ENCODE data around the gene AKR1C2. TPM values are rescaled to one million over a fixed set of nuclear protein-coding genes. Genes with fewer than 3 reads are reported as not detected.

The AKR1C2 gene
- total RNA-seq, 3 donors from 2014 or later (not counting 1 experiment from before 2014, with no cell fraction given), result not detected

- 76% methylated on average over 4 of the region's 4 CpGs for WGBS (ENCODE audit: insufficient coverage)
- Histone ChIP-seq H3K27ac (ENCODE audit: low read length) (no peak overlapping the region), H3K9me3 (ENCODE audit: control insufficient read depth, insufficient read depth, low read length) (no peaks in the 10 kb centered on the region), H3K4me3 (ENCODE audit: low read length) (no peak overlapping the region), H3K27me3 (ENCODE audit: control insufficient read depth, insufficient read depth, low read length) (no peaks in the 10 kb centered on the region), H3K4me1 (ENCODE audit: control insufficient read depth, insufficient read depth, low read length) (no peaks in the 10 kb centered on the region), H3K36me3 (ENCODE audit: control insufficient read depth, insufficient read depth, low read length) (no peaks in the 10 kb centered on the region)
- ATAC-seq (no peak), DNase-seq (no peak)
- no peaks in the 10 kb centered on the region for H3K36me3 Mint-ChIP-seq
- H3K27ac Mint-ChIP-seq, result no peak overlapping the region
- no peaks in the 10 kb centered on the region for H3K9me3 Mint-ChIP-seq
- TF ChIP-seq CTCF (IDR thresholded peaks at IDR 0.05), result no peak
- H3K4me1 Mint-ChIP-seq, result peaks cover 9 to 12% of the 10 kb centered on the region in 2 donors
- H3K4me3 Mint-ChIP-seq, result no peak overlapping the region
- H3K27me3 Mint-ChIP-seq (ENCODE audit: low read depth in 2 of 2), result no peaks in the 10 kb centered on the region
- intact Hi-C loops (cut with micrococcal nuclease), result no loop called here
Measured at GRCh38 chr10:5042922-5043321, 39.3 kb upstream of the AKR1C2 start.

DNA sequence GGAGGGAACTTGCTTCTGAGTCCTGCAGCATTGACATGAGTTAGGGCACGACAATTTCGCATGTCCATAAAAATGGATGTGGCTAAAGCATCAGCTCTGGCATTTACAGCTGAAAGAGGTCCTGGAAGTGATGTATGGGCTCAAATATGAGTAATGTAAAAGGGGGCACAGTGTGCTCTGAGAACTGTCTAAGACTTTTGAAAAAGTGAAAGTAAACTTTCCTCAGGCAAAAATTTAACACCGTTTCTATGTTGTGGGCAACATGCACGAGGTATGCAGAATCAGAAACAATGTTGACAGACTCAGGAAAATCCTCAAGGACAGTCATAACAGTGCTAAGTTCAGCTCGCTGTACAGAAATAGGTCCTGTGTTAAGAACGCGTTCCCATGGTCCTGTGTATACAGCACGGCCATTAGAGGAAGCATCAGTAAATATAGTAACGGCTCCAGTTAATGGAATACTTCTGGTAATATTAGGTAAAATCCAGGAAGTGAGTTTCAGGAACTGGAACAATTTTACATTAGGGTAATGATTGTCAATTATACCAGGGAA is 37.9 kb upstream of the AKR1C2 start:
- Histone ChIP-seq H3K4me3 (ENCODE audit: low read length) (no peak overlapping the region), H3K36me3 (ENCODE audit: control insufficient read depth, insufficient read depth, low read length) (no peaks in the 10 kb centered on the region), H3K4me1 (ENCODE audit: control insufficient read depth, insufficient read depth, low read length) (no peaks in the 10 kb centered on the region), H3K9me3 (ENCODE audit: control insufficient read depth, insufficient read depth, low read length) (no peaks in the 10 kb centered on the region), H3K27ac (ENCODE audit: low read length) (no peak overlapping the region), H3K27me3 (ENCODE audit: control insufficient read depth, insufficient read depth, low read length) (no peaks in the 10 kb centered on the region)
- WGBS (ENCODE audit: insufficient coverage), result 83% methylated on average over 9 of the region's 9 CpGs
- TF ChIP-seq CTCF (IDR thresholded peaks at IDR 0.05), result no peak
- H3K4me1 Mint-ChIP-seq, result peaks cover 9 to 12% of the 10 kb centered on the region in 2 donors
- intact Hi-C loops (cut with micrococcal nuclease), result no loop called here
- DNase-seq, result no peak
- H3K27ac Mint-ChIP-seq, result no peak overlapping the region
- peak overlapping the region; percentile 29 for H3K4me3 Mint-ChIP-seq
- peaks cover 2 to 7% of the 10 kb centered on the region in 2 donors for H3K27me3 Mint-ChIP-seq (ENCODE audit: low read depth in 2 of 2)
- no peaks in the 10 kb centered on the region for H3K36me3 Mint-ChIP-seq
- H3K9me3 Mint-ChIP-seq, result no peaks in the 10 kb centered on the region
- no peak for ATAC-seq

DNA sequence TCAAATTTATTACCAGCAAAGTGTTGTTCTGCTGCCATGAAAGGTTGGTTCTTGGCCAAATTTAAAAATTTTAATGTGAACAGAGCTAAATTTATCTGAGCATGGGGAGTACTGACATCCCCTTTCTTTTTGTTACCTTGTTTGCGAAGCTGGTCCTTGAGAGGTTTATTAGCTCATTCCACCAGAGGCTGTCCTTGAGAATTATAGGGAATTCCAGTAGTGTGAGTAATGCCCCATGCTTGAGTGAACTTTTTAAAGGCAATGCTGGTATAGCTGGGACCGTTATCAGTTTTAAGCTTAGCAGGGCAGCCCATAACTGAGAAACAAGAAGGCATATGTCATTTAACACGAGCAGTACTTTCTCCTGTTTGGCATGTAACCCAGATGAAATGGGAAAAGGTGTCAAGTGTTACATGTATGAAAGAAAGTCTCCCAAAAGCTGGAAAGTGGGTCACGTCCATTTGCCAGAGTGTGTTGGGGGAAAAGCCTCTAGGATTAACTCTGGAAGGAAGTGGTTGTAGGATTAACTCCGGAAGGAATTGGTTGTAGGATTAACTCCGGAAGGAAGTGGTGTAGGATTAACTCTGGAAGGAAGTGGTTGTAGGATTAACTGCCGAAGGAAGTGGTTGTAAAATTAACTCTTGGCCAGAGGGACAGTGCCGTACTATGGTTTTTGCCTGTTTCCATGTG is 37.3 kb upstream of the AKR1C2 start:
- peak overlapping the region; percentile 29 for H3K4me3 Mint-ChIP-seq
- H3K36me3 Mint-ChIP-seq, result no peaks in the 10 kb centered on the region
- Histone ChIP-seq H3K36me3 (ENCODE audit: control insufficient read depth, insufficient read depth, low read length) (no peaks in the 10 kb centered on the region), H3K9me3 (ENCODE audit: control insufficient read depth, insufficient read depth, low read length) (no peaks in the 10 kb centered on the region), H3K27ac (ENCODE audit: low read length) (no peak overlapping the region), H3K4me3 (ENCODE audit: low read length) (no peak overlapping the region), H3K4me1 (ENCODE audit: control insufficient read depth, insufficient read depth, low read length) (no peaks in the 10 kb centered on the region), H3K27me3 (ENCODE audit: control insufficient read depth, insufficient read depth, low read length) (no peaks in the 10 kb centered on the region)
- H3K4me1 Mint-ChIP-seq, result peaks cover 9 to 12% of the 10 kb centered on the region in 2 donors
- no peak for TF ChIP-seq CTCF (IDR thresholded peaks at IDR 0.05)
- H3K27ac Mint-ChIP-seq, result no peak overlapping the region
- WGBS (ENCODE audit: insufficient coverage), result 59% methylated on average over 8 of the region's 8 CpGs
- DNase-seq (no peak), ATAC-seq (no peak)
- intact Hi-C loops (cut with micrococcal nuclease), result no loop called here
- no peaks in the 10 kb centered on the region for H3K9me3 Mint-ChIP-seq
- peaks cover 2 to 11% of the 10 kb centered on the region in 2 donors for H3K27me3 Mint-ChIP-seq (ENCODE audit: low read depth in 2 of 2)

Measured in natural killer cell (primary cell).